HG03520 (cell line): Measurements from ENCODE around the gene KCNQ1OT1.

ENCODE experiments used
- ATAC-seq: cut with Tn5 transposase; IDR thresholded peaks from one replicate; pipeline ENCODE4 v1.9.1; 2021; ENCODE audit warnings: mild to moderate bottlenecking, moderate library complexity; ENCODE audit not compliant: unreplicated experiment

Gene KCNQ1OT1

DNA sequence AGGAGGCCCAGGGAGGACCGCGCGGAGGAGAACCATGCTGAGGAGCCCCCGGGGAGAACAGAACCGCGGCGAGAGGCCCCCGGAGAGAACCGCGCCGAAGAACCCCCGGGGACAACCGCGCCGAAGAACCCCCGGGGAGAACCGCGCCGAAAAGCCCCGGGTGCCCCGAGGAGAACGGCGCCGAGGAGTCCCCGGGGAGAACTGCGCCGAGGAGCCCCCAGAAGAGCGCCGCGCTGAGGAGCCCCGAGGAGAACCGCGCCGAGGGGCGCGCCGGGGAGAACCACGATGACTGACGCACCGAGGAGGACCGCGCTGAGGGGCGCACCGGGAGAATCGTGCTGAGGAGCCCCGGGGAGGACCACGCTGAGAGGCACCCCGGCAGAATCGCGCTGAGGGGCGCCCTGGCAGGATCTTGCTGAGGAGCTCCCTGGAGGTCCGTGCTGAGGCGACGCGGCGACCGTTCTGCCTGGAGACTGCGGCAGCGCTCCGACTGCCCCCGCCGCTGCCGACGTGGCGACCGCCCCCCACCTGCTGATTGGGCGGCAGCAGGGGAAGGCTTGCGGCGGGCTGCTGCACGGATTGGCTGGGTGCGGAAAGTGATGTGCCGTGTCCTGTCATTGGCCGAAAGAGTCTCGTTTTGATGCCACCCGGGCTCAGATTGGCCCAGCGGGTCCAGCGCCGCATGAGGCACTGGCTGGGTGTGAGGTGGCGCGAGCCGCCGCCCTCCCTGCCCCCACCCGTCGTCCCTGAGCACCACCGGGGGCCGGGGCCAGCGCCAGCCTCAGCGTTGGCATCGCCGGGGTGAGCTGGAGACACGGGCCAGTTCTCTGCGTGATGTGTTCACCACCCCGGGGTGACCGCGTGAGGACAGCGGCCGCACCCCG, at the start of gene KCNQ1OT1:
Gene KCNQ1OT1, minus strand, starts transcription at position 464 of the 884 bp plus-strand sequence.
- peak; percentile 85 for ATAC-seq

DNA sequence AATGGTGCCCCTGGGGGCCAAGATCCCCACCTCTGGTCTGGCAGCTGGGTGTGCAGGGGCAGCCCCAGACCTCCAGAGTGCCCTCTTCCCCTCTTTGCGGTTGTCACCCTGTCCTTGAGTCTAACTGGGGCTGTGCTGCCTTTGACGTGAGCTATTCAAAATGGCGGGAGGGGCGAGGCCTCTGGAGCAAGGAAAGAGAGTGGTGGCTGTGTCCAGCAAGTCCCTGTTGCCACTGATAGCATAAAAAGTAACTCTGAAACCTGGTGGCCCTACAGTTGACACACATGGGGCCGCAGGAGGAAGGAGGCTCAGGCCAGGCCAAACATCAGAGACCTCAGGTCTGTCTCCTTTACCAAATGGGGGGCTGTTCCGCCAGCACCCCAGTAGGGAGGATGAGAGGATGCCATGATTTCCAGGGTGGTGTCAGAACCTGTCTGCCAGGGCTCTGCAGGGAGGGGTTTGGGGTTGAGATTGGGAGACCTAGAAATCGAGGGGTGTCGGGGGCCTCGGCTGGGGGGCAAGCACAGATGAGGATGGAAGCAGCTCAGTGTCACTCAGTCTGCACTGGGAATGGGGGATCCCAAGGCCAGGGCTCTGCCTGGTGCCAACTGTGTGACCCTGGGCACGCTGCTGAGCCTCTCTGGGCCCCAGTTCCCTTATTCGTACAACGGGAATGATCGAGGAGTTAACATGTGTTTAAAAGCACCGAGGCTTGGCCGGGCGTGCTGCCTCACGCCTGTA, 49.2 kb upstream of the KCNQ1OT1 start:
- ATAC-seq, result no peak

DNA sequence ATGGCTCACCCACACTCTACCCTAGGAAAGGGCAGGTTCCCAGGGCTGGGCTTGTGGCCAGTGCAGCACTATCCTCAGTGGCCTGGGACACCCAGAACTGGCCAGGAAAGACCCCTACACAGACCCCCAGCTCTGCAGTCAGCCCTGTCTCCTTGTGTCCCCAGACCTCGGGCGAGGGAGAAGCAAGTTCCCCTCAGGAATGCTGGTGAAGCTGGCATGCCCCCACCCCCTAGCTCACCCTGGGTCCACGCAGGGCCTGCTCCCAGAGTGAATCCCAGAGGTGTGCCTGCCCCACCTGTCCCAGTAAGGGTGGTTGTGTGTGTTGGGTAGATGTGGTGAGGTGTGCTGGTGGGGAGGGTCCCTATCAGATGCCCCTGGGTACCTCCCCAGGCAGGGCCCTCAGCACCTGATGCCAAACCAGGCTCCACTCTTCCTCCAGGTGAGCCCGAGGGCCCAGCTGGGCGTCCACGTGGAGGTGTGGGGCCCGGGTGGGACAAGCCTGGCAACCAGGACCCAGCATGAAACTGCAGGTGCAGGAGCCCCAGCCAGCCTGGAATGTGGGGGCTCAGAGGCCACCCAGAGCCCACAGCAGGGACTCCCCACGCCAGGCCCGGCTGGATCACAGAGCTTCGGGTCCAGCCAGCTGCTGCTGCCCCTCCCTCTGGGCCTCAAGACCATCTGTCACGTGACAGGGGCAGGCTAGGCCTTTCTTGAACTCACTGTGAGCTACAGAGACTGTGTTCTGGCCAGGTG, 48.4 kb upstream of the KCNQ1OT1 start:
- no peak for ATAC-seq

DNA sequence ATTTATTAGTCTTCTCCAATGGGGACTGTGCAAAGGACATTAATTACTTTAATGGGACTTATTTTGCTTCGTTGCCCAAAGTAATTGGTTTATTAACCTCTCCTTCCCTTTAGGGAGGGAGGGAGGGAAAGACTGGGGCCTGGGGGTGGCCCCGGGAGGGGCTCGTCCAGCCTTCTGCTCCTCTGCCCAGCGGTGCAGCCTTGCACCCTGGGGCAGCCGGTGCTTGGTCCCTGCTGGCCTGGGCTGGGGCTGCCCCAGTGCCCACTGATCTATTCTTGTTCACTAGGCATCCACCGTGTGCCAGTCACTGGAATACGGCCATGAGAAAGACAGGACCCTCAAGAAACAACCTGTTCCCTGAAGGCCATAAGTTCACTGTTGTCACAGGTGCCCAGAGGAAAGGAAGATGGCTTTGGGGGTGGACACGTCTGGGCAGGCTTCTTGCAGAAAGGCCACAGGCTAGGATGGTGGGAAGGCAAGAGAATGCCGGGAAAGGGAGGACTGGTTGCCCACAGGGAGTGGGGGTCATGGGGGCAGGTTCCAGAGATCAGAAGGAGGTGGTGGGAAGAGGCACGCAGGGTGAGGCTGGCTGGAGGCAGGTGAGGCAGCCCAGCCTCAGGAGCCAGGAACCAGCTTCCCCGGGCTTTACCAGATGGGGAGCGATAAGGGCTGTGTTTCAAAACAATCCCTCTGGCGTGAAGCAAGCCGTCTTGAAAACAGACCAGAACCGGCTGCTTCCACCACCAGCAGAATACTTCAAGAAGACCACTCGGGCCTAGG, 47.6 kb upstream of the KCNQ1OT1 start:
- no peak for ATAC-seq

DNA sequence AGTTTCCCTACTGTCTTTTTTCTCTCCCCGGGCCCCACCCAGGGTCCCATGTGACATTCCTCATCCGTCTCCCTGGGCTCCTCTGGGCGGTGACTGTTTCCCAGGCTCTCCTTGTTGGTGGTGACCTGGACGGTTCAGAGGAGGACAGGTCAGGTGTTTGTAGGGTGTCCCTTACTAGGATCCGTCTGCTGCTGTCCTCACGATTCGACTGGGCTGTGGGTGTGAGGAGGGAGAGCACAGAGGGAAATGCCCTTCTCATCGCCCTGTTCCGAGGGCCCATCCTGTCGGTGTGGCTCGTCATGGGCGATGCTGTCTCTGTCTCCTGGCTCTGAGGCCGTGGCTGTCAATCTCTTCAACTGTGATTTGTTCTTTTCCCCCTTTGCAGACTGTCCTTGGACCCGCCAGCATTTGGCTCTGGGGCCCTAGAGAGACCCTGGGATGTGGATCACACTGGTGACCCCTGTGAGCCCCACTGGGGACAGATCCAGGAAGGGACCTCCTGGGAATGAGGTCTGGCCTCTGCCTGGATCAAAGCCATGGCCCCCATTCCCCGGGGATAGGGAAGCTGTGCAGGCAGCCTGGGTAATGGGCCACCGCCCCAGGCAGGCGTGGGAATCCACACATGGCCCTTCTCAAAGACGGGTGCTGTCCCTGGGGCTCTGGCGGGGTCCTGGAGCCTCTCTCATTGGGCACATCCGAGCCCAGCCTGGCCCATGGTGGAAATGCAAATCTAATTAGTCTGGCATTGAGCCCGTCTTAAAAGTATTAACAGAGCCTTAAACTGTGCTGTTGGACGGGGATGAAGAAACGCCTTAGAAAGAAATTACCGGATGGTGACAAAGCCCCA, 46.8 kb upstream of the KCNQ1OT1 start:
- no peak for ATAC-seq

DNA sequence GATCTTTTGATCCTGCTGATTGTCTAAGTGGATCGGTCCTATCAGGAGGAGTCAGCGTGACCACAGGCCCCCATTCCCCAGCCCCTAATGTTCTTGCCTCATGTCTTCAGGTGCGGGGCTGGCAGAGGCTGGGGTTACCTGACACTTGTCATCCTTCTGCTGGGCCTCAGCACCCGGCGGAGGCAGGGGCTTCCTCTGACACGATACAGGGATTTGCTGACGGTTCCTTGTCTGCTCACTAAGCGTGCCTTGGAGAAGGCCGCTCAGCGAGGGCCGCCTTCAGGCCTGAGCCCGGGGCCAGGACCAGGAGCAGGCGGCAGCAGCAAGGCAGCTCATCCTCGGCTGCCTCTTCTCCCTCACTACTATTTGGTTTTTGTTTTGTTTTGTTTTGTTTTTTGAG, 45.7 kb upstream of the KCNQ1OT1 start:
- no peak for ATAC-seq

DNA sequence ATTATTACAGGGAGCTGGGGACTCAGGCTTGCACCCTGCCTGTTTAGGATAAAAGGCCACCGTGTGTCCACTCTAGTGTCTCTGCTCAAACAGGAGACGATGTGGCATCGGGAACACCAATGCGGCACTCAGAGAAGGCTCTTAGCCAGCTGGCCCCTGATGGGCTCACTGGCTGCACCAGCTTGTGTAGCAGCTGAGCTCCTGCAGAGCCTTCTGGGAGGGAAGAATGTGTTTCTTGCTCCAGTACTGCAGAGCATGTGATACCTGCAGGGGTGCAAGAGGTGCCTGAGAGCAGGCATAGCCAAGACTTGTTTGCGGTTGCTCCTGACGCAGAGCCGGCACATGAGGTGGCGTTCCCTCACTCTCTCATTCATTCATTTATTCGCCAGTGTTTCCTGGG, 44.4 kb upstream of the KCNQ1OT1 start:
- no peak for ATAC-seq

DNA sequence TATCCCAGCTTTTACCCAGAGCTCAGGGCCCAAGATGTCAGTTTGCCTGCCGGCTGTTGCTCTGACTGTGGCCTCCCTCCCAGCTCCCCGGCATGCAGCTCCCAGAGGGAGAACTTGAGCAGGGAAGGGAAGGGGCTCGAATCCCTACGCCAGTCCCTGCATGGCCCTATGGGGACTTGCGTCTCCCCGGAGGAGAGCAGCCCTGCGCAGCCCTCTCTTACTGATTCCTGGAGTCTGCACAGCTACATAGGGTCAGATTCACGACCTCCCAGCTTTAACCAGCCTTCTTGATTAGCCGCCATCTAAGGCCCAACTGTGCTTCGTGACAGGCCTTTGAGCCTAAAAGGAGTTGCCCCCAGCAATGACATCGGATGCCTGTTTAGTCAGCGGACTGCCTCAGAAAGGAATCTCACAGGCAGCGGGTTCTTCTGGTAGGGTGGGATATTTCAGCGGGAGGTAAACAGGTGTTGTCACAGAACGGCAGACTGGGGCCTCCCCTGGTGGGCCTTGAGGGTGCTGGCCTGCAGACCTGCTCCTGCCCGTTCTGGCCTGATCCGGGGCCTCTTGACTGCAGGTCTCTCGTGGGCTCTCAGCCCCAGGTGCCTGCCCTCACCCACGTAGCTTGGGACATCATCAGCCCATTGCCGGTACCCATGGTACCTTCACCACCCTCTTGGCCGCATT, 43.8 kb upstream of the KCNQ1OT1 start:
- no peak for ATAC-seq

DNA sequence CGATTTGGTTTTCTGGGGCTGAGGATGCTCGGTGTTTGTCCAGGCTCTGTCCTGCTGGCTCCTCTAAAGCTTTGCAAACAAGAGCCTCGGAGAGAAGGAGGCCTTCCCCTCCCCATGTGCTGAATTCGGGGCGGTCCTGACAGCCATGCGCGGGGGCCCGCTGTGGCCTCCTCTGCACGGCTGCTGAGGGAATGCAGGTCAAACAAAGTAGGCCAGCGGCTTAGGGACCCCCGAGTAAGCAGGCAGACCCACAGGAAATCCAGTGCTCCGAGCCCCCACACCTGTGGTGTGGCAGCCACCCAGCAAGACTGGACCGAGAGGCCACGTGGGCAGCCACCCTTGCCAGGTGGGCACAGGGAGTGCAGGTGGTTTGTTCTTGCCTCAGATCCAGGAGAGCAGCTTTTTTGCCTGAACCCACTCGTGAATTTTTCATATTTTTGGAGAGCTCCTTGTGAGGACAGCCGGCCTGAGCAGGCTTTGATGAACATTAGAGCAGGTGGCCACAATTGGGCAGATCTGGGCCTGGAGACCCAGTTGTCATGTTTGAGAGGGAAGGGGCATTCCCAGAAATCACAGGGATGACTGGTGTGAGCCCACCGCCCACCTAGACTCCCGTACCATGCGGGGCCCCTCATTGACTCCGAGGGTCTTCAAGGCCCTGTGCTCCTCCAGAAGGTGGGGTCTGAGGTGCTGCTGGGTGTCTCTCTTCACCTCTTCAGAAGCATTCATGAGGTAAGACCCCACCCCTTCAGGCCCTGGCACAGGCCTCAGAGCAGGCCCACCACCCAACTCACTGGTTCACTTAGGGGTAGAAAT, 43.0 kb upstream of the KCNQ1OT1 start:
- no peak for ATAC-seq

DNA sequence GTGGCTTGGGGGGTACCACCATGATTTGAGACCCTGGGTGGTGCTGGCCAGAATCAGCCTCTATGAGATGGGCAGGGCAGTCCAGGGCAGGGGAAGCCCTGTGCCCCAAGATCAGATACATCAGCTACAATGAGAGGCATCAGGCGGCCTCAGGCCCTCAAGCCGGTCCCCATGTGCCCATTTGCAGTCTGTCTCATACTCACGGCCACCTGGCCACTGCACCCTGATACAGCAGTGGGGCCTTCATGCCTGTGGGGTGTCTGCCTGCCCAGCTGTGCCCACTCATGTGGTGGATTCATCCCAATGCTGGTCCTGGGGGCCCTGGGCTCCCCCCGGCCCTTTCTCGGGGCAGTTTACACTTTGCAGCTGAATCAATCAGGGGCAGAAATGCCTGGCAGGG, 42.4 kb upstream of the KCNQ1OT1 start:
- no peak for ATAC-seq

DNA sequence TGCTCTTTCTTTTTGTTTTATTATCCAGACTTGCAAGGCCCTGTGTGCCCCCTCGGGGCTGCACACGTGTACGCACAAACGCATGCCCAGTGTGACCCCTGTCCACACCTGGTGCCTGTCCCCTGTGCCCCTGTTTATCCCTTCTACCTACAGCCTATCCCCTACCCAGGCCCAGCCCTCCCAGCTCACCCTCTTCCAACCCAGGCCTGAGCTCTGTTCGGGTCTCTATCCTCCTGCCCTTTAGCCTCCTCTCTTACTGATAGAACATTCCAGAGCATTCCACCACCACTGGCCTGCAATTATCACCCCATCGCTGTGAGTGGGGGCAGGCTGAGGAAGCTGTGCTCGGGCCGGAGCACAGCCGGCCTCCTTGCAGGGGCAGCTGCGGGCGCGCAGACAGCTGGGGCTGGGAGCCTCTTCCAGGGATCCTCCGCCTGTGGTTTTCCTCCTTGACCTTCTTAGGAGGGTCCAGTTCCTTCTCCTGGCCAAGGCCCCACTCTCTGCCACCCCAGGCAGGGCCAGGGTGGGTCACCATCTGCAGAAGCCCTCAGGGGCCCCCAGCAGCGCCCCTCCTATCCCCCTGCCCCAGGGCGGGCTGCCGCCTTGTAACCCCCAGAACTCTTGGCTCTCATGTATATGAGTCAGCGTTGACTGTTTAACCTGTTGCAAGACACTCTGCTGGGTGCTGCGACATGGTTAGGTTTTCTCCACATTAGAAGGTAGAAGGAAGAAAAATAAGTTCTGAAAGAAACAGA, 41.8 kb upstream of the KCNQ1OT1 start:
- no peak for ATAC-seq

DNA sequence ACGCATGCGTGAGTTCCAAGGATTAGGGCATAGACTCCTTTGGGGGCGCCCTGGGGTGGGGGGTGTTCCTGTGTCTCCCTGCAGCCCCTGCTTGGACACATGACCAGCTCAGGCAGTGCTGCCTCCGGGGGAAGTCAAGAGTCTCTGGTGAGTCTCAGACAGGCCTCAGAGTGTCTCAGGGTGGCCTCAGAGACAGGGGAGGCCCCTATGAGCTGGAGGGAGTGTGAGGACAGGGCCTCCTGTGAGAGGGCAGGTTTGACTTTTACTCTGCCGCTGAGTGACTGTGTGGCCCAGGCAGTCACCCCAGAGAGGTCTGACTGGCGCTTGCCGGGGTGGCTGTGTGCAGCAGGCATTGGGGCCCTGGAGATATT, 41.2 kb upstream of the KCNQ1OT1 start:
- no peak for ATAC-seq

DNA sequence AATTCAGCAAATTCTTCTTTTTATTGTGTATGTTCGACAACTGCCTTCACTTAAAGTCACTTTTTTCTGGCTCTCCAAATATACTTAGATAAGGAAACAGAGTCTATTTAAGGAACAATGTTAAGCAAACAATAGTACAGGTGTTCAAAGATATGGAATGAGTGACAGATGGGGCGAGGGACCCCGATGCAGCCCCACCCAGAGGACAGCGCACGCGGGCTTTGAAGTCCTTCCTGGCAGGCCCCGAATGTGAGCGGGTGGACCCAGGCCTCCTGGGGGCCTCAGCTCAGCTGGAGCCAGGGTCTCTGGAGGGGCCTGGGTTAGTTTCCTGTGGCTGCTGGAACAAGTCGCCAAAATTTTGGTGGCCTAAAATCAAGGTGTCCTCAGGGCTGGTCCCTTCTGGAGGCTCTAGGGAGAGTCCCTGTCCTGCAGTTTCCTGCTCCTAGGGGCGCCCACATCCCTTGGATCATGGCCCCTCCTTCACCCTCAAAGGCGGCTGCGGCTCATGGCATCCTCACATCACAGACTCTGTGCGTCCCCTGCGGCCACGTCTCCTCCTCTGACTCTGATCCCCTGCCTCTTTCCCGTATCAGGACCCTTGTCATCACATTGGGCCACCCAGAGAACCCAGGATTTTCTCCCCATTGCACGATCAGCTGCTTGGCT, 40.6 kb upstream of the KCNQ1OT1 start:
- no peak for ATAC-seq

DNA sequence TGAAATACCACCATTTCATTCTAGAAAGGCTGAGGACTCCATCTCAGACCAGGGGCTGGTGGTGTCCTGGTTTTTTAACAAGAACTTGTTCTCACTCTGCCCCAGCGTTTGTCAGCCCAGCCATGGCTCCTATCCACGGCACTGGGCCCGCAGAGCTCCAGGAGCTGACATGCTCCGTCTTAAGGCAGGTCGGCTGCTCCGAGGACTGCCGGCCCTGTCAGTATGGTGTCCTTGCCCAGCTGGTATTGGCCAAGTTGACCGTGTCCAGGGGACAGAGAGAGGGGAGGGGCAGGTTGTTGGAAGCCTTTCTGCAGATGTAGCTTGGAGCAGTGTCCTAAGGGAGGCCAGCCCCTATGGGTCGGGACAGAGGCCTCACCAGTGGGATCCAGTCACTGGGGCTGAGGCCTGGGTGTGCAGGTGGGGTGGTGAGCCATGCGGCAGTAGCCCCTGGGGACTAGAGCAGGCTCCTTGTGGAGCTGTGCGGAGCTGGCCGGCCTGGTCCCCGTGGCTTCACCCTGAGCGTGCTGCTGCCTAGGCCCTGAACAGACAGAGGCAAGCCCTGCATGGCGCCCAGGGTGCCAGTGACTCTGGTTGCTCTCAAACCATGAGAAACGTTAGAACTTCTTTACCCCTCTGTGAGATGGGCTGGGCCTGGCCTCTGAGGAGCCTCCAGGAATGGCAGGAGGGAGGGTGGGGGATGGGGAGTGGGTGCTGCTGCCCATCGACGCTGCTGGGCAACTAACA, 39.9 kb upstream of the KCNQ1OT1 start:
- no peak for ATAC-seq

DNA sequence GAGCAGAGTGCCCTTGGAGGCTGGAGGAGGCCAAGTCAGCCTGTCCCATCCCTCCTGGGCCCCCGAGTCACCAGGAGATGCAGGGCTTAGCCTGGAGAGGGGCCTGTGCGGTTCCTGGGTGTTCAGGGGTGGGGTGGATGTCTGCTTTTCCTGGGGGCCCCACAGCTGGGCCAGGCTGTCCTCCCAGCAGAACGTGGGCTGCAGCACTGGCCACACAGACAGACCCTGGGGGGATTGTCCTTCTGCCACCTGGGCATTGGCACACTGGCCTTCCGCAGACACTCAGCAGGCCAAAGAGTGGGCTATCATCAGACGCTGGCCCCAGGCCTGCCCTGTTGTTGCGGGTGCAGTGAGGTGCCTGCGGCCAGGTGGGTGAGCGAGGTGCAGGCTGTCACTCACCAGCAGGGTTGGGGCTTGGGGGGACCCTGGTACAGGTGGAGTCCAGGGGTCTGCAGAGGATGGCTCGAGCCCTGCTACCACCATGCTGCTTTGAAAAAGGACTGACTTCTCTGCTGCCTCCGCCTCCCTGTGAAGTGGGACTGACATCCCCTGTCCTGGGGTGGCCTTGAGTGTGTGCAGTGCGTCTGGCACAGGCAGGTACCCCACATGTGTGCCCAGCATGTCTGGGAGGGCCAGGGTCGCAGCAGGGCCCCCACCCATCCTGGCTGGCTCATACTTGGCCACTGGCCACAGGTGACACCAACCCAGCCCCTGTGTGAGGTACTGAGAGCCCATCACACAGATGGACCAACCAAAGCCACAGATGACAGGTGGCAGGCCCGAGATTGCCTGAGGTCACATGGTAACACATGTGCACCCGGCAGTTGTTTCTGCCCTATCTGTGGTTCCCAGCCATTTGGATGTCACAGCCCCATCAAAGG, 39.0 kb upstream of the KCNQ1OT1 start:
- no peak for ATAC-seq

DNA sequence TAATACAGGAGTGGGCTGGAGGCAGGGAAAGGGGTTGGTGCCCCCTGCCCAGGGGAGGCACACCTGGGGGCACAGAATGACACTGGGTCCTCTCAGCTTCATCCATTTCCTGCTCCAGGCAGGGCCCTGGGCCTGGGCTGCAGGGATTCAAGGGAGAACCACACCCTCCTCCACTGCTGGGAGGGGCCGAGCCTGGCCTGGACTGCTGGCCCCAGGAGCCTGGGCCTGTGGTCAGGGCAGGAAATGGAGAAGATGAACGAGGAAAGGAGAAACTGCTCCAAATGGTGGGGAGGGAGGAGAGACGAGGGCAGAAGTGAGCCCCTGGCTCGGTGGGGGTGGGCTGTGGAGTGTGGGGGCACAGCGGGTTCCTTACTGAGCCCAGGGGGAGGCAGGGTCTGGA, 38.1 kb upstream of the KCNQ1OT1 start:
- ATAC-seq, result no peak
